ENCODE results near the gene CD320.
"Not testable (repeated sequence)": the region's sequence is repeated elsewhere in the genome, so short reads cannot be mapped to it uniquely, and the experiment has no call there.

The CD320 gene

GRCh38 chr19:8333767-8334457, 25.8 kb upstream of the CD320 start:
- DNase-seq (ENCODE audit: low read depth), result no peak

- no peak for DNase-seq (ENCODE audit: low read depth)
Observed at GRCh38 chr19:8332976-8333766, 25.0 kb upstream of the CD320 start.

- no peak for DNase-seq (ENCODE audit: low read depth)
Observed at GRCh38 chr19:8331263-8331845, 23.2 kb upstream of the CD320 start.

- DNase-seq (ENCODE audit: low read depth), result no peak
Observed at GRCh38 chr19:8329996-8330395, 21.8 kb upstream of the CD320 start.

- DNase-seq (ENCODE audit: low read depth), result no peak
Observed at GRCh38 chr19:8325454-8325853, 17.3 kb upstream of the CD320 start.

- no peak for DNase-seq (ENCODE audit: low read depth)
Observed at GRCh38 chr19:8324186-8325050, 16.3 kb upstream of the CD320 start.

- DNase-seq (ENCODE audit: low read depth), result no peak
Observed at GRCh38 chr19:8323781-8324185, 15.6 kb upstream of the CD320 start.

GRCh38 chr19:8322638-8322997, 14.5 kb upstream of the CD320 start:
- no peak for DNase-seq (ENCODE audit: low read depth)

- no peak for DNase-seq (ENCODE audit: low read depth)
Observed at GRCh38 chr19:8321986-8322637, 14.0 kb upstream of the CD320 start.

GRCh38 chr19:8321067-8321985, 13.2 kb upstream of the CD320 start, which contains the start of the genes NDUFA7 and RPS28:
NDUFA7 (minus strand) TSS chr19:8321375; CDS start chr19:8321358, 17 bp downstream.
RPS28 (plus strand) TSS chr19:8321496; CDS start chr19:8321531, 35 bp downstream.
- peak; percentile 94 for DNase-seq (ENCODE audit: low read depth)

- no peak for DNase-seq (ENCODE audit: low read depth)
Observed at GRCh38 chr19:8320564-8321066, 12.5 kb upstream of the CD320 start.

- DNase-seq (ENCODE audit: low read depth), result no peak
Observed at GRCh38 chr19:8319807-8320520, 11.8 kb upstream of the CD320 start.

GRCh38 chr19:8318835-8319234, 10.7 kb upstream of the CD320 start:
- DNase-seq (ENCODE audit: low read depth), result not testable (repeated sequence)

GRCh38 chr19:8316351-8317125, 8.4 kb upstream of the CD320 start:
- no peak for DNase-seq (ENCODE audit: low read depth)

GRCh38 chr19:8314981-8315640, 7.0 kb upstream of the CD320 start:
- DNase-seq (ENCODE audit: low read depth), result not testable (repeated sequence)

- no peak for DNase-seq (ENCODE audit: low read depth)
Observed at GRCh38 chr19:8311461-8312260, 3.5 kb upstream of the CD320 start.

- DNase-seq (ENCODE audit: low read depth), result no peak
Observed at GRCh38 chr19:8310342-8311055, 2.3 kb upstream of the CD320 start.
